LNCAP (cell line): Measurements from ENCODE around the gene PRMT9.

ENCODE experiments used
- CTCF ChIP-seq: fragments of 450-650 bp; IDR thresholded peaks from 2 replicates; pipeline ENCODE4 v1.5.1; 2017; ENCODE audit warnings: mild to moderate bottlenecking

The PRMT9 gene

GRCh38 chr4:147683717-147684700, at the start of gene PRMT9:
Gene PRMT9, minus strand, starts transcription at chr4:147684163. Its CDS starts 176 bp downstream, at chr4:147683987.
- TF ChIP-seq CTCF, result no peak

- no peak for TF ChIP-seq CTCF
These were observed 48.7 kb upstream of the PRMT9 start for GRCh38 chr4:147732518-147733235.

- TF ChIP-seq CTCF, result no peak
These were observed 47.9 kb upstream of the PRMT9 start, which contains the start of gene ARHGAP10 for GRCh38 chr4:147731580-147732517. Gene ARHGAP10, plus strand, starts transcription at chr4:147732088. Its CDS starts 214 bp downstream, at chr4:147732302.

GRCh38 chr4:147730333-147730732, 46.4 kb upstream of the PRMT9 start:
- no peak for TF ChIP-seq CTCF

- TF ChIP-seq CTCF, result no peak
These were observed 43.6 kb upstream of the PRMT9 start for GRCh38 chr4:147727476-147728028.

GRCh38 chr4:147725673-147726072, 41.7 kb upstream of the PRMT9 start:
- TF ChIP-seq CTCF, result no peak
